Fibroblast of skin of left quadriceps (primary cell): ENCODE results near the gene MLLT10.

Source experiments
- DNase-seq, 2 experiments: peaks; one replicate each; pipeline ENCODE4 v3.0.0-alpha.2; 2013; ENCODE audit warnings: low read depth in 2 of 2

The MLLT10 gene

DNA sequence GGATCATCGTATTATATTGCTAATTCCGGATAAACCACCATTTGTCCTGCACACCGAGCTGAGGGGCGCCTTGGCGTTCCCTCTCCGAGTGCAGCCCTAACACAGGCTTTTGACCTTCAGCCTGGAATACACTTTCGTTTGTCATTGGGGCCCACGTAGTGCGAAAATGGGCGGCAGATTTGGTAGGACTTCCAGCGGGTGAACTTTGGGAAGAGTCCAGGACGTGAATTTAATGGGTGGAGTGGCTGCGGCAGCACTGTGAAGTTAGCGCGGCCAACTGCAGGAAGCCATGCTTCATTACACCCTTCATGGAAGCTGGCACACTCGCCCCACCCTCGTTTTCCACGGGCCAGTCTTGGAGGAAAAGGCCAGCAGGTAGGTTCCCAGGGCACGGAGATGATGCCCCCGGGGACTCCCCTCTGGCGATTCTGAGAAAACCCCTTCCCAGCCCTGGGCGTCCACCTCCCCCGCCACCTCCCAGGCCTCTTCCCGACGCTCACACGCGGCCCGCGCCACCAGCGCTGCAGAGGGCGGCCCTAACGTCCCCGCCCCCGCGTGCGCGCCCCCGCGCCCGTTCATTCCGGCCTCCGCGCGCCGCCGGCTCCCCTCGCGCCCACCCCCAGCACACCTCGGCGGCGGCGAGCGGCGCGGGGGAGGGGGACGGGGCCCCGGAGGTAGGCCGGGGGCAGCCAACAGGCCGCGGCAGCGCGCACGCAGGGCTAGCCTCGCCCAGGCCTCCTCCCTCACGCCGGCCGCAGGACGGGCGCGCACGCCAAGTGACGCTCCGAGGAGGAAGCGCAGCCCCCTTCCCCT, at the start of gene MLLT10:
Gene MLLT10, plus strand, starts transcription at position 766 of the 813 bp plus-strand sequence. CDS start 413 bp downstream, outside the sequence.
- peak; percentile 94 to 95 for DNase-seq

DNA sequence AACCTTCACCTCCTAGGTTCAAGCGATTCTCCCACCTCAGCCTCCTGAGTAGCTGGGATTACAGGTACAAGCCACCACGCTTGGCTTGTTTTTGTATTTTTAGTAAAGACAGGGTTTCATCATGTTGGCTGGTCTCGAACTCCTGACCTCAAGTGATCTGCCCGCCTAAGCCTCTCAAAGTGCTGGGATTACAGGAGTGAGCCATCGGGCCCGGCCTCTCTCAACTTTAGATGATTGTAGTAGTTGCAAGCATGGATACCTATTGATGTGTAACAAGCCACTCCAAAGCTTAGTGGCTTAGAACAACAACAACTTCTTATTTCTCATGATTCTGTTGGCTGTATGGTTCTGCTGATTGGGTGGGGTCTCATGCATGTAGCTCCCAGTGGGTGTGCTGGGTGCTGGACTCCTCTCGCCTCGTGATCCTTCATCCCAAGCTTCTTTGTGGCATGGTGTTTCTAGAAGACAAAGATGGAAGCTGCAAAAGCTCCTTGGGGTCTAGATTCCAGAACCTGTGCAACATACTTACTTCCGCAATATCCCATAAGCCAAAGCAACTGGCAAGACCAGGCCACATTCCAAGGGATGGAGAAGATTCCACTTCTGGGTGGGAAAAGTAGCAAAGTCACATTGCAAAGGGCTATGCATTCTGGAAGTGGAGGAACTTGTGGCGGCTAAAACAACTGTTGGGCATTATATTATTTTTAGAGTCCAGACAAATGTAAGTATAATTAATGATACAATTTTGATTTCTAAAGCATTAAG, 46.4 kb upstream of the MLLT10 start:
- DNase-seq: no peak

DNA sequence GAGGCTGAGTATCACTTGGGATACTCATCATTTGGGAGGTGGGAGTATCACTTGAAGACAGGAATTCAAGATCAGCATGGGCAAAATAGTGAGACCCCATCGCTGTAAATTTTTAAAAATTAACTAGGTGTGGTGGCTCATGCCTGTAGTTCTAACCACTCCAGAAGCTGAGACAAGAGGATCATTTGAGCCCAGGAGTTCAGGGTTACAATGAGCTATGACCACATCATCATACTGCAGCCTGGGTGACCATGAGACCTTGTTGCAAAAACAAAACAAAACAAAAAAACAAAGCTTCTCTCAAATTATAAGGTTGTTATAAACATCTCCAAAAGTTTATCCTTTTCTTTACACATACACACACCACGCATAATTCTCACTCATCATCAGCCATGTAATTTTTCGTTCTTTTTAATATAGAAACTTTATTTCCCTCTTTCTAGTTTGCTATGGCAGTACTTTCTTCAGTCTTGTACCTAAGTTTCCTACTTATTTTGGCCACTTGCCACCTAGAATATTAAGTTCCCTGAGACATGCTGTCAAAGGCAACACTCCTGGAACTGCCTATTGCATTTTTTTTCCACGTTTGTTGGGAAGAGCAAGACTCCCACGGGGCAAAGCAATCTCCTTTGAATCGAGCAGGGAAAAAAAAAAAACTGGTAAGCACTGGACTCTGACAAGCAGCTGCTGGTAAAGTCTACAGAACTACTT, 45.6 kb upstream of the MLLT10 start:
- DNase-seq: no peak

DNA sequence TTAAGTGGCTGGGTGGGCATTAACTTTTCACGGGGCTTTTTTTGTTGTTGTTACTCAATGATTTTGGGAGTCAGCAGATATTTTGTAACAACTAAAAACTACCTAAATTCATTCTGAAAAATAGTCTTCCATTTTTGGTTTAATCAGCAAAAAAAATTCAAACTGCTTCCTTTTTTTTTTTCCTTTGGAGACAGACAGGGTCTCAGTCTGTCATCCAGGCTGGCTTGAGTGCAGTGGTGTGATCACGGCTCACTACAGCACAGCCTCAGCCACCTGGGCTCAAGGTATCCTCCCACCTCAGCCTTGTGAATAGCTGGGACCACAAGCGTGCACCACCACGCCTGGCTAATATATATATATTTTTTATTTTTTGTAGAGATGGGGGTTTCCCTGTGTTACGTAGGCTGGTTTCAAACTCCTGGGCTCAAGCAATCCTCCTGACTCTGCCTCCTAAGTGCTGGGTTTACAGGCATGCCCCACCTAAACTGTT, 45.0 kb upstream of the MLLT10 start:
- no peak for DNase-seq

DNA sequence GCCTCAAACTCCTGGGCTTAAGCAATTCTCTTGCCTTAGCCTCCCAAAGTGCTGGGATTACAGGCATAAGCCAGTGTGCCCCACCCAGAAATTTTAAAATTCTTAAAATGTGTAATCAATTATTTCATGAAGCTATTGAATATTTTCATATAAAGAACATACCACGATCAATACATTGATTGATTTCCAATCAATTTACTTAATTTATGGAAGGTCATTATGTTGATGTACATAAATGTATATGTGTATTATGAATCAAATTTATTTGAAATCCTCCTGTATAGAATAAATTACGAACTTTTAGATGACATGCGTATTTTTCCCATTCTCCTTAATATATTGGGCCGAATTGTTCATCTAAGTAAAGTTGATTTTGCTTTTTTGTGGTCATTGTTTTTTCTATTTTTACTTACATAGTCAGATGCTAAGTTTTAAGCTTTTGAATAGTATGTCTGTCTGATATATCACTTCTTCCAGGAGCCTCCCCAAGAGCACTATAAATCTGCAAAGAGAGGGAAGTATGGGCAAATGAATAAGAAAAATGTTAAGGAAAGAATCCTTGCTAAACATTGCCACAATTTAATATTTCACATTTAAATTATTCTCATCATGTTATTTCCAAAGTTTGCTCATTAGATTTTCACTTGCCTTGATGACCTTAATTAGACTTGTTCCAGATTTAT, 43.9 kb upstream of the MLLT10 start:
- DNase-seq: no peak

DNA sequence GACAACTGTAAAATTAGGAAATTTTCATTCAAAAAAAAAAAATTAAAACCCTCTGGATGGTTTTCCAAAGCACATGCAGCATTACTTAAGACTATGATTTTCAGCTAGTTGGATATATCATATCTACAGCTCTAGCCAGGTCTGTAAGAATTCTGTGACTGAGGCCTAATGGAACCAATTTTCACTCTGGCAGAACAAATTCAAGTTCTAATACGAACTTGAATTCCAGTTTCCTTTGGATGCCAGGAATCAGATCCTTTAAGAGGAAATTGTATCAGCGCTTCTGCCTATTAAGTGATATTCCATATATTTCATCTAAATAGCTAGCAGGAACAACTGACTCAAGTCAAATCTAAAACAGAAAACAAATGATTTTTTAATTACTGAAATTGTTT, 43.3 kb upstream of the MLLT10 start:
- no peak for DNase-seq

DNA sequence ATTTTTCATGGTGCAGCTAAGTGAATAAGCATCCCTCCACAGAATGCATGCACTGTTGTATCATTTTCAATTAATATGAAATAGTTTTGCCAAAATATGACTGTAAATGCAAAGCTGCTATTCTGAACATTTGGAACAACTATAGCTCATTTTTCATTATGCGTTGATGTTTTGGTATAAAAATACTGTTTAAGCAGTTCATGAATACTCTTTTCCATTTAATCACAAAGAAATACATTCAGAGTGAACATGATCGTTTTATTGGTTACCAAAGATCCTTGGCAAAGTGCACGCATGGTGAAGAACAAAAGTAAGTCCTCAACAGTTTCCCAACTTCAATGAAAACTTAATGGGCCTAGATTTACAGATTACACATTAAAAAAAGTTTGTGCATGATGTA, 41.6 kb upstream of the MLLT10 start:
- DNase-seq: no peak

DNA sequence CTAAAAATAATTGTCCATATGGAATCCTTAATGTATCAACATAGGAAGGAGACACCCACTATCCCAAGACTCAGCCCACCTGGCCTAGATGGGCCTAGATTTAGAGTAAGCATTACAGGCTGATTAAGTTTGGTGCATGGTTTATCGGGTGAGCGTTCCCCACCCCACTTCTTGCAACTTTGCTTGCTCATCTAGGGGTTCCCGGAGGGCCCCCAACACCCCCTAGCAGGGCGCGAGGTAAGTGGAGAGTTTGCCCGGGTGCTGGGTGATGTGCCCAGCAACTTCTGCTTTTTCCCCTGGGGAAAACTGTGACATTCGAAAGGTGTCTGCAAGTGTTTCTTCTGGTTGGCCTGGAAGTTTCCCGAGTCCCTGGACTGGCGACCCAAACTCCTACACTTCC, 40.2 kb upstream of the MLLT10 start:
- no peak for DNase-seq

DNA sequence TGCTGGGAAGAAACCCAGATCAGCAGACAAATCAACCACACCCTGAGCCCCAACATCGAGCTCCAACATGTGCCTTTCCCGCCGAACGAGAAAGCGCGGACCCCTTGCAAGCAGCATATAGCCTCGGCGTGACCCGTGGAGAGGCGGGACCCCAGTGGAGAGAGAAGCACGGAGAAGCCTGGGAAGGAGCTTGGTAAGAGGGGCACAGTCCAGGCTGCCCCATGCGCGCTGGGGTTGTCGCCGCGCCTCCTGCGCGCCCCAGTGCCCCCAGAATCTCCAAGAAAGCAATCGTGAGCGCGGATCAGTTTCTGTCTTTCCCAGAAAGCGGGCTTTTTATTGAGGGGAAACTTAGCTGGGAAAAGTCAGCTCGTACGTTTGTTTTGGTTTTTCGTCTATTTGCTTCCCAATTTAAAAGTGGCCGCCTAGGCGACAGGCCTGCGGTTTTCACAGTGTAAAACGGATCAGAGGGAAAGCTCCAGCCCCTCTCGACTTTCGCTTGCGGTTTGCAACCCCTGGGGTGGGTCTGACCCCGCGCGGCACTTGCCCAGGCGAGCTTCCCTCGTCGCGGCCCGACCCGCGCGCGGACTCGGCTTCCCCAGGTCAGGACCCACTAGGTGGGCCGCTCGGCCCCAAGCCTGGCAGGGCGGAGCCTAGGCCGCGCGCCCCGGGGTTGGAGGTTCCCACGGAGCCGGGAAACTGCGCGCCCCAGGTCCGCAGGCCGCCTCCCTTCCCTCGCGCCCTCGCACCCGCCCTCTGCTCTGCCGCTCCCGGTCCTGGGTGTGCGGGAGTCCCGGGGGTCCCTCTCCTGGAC, 39.6 kb upstream of the MLLT10 start:
- DNase-seq: no peak

DNA sequence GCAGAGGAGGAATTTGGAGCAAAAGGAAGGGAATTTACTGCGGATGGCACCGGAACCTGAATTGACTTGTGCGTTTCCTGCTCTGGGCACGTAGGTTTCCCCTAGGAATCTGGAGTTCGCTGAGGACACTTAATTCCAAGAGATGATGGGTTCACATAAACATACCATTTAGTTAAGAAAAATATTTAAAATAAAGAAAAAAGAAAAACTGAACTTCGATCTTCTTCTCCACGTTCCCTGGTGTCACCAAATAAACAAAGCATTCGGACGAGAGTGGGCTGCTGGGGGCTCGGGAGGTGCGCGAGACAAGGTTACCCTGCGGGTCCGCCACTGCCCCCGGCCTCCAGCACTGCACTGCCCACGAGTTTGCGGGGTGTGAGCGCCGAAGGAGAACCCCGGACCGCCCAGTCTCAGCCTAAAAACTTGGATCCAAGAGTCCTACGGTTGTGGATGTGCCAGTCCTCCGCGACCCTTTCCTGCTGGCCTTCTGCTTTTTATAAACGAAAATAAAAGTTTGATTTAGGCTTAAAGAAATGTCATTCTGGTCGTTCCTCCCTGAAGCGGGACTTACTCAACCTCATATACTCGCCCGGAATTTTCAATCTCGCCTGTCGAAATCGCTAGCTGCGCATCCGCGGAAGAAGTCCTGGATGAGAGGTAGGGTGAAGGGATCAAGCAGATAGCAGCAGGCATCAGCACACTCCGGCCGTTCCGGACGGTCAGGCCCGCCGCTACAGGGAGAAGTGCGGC, 38.9 kb upstream of the MLLT10 start:
- DNase-seq: no peak

DNA sequence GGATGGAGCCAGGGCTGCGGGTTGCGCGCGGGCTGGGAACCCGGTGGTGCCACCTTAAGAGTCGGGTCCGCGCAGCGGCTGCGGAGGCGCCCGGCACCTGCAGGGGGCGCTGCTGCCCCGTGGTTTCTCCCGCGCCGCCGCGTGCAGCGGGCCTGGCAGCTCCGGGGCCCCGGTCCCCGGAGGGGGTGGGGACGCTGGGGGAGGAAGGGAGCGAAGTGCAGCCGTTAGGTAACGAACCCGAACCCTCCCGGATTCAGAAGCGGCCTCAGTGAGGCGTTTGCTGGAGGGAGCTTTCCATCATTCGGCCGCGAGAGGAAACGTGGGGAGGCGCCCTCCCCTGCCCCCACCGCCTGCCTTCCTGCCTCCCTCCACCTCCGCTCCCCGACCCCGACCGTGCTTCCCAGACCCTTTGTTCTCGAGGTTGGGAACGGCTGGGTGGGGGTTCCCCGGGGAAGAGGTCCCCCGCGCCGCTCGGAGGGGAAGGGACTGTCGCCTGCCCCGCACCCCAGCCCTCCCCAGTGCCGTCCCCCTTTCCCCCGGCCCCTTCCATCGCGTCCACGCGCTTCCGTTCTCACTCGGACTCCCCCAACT, 38.2 kb upstream of the MLLT10 start:
- peak; percentile 76 to 83 for DNase-seq

DNA sequence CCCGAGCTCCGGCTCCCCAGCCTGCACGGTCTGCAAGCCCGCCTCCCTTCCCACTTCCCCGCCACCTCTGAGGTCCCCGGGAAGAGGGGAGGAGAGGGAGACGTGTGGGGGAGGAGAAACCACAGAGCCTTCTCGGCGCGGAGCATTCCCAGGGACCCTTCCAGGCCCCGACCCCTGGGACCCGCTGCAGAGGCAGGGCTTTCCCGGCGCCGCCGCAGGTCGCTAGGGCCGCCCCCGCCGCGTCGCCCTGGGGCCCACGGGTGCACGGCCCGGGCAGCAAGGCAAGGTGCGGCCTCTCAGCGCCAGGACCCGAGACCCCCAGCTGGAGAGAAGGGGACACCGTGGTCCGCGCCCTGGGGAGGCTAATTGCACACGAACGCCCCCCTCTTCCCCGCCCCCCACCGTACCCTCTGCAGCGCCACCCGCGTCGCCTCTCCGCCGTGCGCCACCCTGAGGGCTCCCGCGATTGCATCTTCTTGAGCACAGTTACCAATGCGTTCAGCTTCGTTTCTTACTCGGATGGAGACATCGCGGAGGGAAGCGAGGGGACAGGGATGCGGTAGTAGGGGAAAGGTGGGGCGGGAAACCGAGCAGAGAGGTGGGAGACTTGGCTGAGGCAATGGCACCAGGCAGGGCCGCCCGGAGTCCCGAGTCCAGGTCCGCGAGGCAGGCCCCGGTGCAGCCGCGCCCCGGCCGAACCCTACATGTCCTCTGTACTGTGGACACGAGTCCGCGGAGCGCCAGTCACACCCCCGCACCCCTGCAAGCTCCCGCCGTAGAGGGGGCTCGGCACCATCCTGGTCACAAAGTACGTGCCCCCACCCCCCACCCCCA, 37.5 kb upstream of the MLLT10 start:
- no peak for DNase-seq

DNA sequence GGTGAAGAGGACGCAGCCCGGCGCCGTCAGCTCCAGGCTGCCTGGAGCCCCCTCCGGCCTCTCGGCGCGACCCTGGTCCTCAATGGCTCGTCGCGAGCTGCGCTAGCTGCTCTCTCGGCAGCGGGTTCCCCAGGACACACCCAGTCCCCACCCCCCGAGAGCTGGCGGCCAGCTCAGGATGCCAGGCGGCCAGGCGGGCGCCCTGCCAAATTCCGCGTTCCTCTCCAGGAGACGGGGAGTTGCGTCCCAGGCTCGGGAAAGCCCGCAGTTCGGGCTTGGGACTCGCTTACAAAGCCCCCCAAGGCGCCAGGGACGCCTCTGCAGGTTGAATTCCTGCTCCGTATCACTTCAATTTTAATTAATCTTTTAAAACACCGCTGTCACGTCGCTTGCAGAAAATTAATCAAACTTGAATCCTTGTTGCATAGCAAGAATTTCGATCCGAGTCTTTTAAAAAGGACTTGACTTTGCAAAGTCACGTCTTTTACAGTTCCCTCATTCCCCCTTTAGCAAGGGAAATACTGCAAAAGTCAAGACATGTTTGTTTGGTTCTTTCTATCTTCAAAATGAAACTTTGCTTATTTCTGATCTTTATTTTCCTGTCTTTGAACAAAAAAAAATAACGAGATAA, 36.7 kb upstream of the MLLT10 start:
- no peak for DNase-seq

DNA sequence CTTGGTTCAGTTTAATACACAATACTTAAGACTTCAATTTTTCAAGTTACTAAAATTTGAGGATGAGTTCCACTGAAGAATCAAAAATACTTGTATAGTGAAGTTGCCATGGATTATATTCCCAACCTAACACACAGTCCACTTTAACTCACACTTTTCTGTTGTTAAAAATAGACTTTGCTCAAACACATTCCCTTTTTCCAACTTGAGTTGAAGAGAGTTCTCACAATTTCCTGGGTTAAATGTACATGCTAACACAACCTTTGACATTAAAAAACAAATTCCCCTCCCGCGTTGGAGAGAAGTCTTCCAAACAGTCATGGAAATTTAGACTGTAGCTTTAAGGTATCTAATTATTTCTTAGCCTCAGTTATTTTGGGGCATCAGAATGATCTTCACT, 35.7 kb upstream of the MLLT10 start:
- no peak for DNase-seq

DNA sequence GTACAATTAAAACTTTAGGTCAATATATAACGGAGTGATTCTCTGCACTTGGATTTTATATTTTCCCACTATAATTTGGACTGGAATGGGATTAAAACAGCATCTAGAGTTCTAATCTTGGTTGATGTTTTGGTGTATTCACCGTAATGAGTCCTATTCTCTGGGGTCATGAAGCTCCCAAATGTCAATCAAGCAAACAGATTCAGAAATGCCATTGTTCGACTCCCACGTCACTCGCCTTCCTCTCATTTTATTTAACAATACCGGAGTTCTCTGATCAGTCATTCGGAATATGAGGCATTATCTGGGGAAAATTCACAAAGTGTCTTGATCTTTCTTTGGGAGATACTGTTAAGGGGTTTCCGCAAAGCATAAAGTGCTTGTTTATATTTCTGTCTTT, 35.0 kb upstream of the MLLT10 start:
- DNase-seq: no peak

DNA sequence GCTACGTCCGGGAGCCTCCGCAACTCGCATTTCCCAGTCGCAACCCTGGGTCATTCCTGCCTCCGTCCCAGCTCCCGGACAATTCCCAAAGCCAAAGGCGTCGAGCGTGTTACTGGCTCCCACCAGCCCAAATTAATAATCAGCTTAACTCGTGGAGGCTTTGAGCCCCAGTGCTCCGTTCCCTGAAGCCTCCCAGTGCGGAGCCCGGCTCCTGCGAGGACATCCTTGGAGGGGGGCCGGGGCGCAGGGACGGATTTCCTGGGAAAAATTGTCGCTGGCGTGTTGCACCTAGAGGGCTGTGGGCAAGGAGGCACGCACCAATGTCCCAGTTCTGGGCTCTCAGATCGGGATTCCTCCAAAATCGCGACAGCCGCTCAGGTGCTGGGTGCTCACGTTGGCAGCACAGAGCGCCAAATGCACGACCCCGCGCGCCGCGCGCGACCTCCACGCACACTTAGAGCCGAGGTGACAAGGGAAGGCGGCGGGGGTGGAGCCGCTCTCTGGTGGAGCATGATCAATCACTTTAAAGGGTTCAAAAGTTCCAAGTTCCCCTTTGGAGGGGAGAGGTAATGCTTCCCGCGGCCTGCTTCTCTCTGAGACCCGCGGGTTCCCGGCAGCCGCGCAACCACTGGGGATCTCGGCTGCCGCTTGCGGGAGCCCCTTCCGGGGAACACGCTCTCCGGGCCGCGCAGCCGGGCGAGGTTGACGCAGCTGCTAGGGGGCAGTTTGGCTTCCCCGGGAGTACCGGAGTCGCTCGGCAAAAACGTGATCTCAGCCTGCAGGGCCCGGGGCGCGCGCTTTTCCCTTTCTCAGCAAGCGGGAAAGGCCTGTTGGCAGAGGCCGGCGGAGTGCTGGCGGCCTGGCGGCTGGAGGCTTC, 34.1 kb upstream of the MLLT10 start:
- DNase-seq: no peak

DNA sequence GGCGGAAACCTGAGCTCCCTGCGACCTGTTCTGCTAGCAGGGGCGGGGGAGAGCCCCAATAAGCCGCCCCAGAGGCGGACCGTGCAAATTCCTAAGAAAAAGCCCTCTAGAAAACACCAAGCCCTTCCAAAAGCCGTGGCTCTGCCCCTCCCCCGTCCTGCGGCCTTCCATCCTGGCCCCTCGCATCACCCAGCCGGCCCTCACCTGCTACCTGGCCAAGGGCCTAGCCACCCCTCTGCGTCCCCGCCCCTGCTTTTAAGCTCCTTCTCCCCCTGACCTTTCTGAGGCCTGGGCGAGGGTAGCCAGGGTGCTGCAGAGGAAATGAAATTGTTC, 33.5 kb upstream of the MLLT10 start:
- no peak for DNase-seq

DNA sequence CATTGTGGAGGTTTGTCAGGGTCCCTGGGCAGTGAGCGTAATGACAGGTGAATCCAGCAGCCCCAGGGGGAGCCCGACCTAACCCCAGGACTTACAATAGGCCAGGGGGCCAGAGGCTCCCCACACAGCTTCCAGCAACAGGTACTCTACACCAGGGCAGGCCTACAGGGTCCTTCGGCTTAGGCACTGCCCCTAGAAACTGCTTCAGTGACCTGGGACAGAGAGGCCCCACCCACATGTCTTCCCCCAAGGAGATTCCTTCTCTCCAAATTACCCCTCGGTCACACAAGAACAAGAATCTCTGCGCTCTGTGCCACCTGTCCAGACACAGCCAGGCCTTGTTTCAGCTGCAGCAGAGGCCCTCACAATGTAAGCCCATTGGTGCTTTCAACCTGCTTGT, 32.9 kb upstream of the MLLT10 start:
- no peak for DNase-seq
